ENCODE data around the gene OBSCN. TPM values are rescaled to one million over a fixed set of nuclear protein-coding genes. Genes with fewer than 3 reads are reported as not detected.

OBSCN gene
- total RNA-seq, 2 experiments from 2014 or later, result 80.8 to 82.2 TPM

DNA sequence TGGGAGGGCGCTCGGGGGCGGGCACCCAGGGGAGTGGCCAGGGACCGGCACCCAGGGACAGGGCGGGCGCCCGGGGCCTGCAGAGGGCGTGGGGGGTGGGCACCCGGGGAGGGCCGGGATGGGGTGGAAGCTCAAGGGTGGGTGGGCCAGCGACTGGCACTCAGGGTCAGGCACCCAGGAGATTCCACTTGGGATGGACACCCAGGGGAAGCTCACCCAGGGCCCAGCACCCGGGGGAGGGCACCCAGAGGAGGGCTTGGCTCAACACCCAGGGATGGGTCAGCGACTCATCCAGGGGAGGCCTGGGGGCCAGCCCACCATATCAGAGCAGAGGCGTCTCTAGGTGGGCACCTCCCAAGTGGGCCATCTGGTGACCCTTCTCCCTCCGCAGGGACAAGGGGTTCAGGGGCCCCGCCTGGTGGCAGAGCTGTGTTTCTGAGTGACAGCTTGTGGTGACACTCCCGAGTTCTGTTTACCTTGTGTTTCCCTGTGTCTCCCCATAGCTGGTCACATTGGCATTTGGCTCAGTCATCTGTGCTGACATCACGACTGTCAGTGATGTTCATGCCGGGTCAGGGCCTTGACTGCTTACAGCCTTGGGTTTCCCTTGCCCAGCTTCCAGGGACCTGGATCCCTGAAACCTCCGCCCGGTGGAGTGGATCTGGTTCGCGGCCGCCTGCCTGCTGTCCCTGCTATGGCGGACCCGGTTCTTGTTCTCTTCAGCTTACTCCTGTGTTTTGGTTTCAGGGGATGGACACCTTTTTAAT, 41.5 kb upstream of the OBSCN start:
- Histone ChIP-seq H3K4me1 (ENCODE audit: insufficient read depth, low read length) (peaks cover 43% of the 10 kb centered on the region), H3K27me3 (ENCODE audit: control insufficient read depth in 1 of 2, insufficient read depth in 2 of 2, low read length in 2 of 2) (no peaks in the 10 kb centered on the region), H3K4me3 (ENCODE audit: low read length) (peak overlapping the region; percentile 70), H3K9me3 (ENCODE audit: control insufficient read depth in 1 of 2, insufficient read depth in 1 of 2, low read length in 2 of 2) (no peaks in the 10 kb centered on the region), H3K27ac (ENCODE audit: low read depth in 1 of 2, low read length in 2 of 2) (peak overlapping the region; percentile 88 to 93), H3K36me3 (ENCODE audit: insufficient read depth, low read length) (peaks cover 8% of the 10 kb centered on the region)
- intact Hi-C loops (cut with DNase I, micrococcal nuclease), result loop anchor here (1.0 to 5.0 kb wide), 7 partner anchors 35 to 429 kb away; partner anchors contain the start of genes ARF1 (in 2 of the 2), JMJD4 (in 1 of the 2), MRPL55 (in 1 of the 2) and SNAP47 (in 1 of the 2)
- Mint-ChIP-seq H3K4me1 (ENCODE audit: low read depth) (peaks cover 49% of the 10 kb centered on the region), H3K27me3 (no peaks in the 10 kb centered on the region), H3K36me3 (ENCODE audit: low read depth) (peaks cover 28% of the 10 kb centered on the region), H3K27ac (peak overlapping the region; percentile 98), H3K4me3 (peak overlapping the region; percentile 95), H3K9me3 (no peaks in the 10 kb centered on the region)
- ATAC-seq (ENCODE audit: poor library complexity) (peak; percentile 62), DNase-seq (peak in 13 of 14 experiments; percentile 26 to 87 (median 61))
- ChIA-PET POLR2A (interaction anchor here (0.6 to 3.5 kb wide), 22 partner anchors 9 to 1176 kb away, joined by 3 to 56 read pairs (median 6); partner anchors contain the start of genes ARF1, CCSAP, GUK1 and RNF187), CTCF (interaction anchor here (0.6 to 4.9 kb wide), 20 partner anchors 11 to 569 kb away, joined by 3 to 47 read pairs (median 3); partner anchors contain the start of gene GUK1)
- TF ChIP-seq, protein P1, sequence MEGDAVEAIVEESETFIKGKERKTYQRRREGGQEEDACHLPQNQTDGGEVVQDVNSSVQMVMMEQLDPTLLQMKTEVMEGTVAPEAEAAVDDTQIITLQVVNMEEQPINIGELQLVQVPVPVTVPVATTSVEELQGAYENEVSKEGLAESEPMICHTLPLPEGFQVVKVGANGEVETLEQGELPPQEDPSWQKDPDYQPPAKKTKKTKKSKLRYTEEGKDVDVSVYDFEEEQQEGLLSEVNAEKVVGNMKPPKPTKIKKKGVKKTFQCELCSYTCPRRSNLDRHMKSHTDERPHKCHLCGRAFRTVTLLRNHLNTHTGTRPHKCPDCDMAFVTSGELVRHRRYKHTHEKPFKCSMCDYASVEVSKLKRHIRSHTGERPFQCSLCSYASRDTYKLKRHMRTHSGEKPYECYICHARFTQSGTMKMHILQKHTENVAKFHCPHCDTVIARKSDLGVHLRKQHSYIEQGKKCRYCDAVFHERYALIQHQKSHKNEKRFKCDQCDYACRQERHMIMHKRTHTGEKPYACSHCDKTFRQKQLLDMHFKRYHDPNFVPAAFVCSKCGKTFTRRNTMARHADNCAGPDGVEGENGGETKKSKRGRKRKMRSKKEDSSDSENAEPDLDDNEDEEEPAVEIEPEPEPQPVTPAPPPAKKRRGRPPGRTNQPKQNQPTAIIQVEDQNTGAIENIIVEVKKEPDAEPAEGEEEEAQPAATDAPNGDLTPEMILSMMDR (IDR thresholded peaks at IDR 0.05), result no peak

DNA sequence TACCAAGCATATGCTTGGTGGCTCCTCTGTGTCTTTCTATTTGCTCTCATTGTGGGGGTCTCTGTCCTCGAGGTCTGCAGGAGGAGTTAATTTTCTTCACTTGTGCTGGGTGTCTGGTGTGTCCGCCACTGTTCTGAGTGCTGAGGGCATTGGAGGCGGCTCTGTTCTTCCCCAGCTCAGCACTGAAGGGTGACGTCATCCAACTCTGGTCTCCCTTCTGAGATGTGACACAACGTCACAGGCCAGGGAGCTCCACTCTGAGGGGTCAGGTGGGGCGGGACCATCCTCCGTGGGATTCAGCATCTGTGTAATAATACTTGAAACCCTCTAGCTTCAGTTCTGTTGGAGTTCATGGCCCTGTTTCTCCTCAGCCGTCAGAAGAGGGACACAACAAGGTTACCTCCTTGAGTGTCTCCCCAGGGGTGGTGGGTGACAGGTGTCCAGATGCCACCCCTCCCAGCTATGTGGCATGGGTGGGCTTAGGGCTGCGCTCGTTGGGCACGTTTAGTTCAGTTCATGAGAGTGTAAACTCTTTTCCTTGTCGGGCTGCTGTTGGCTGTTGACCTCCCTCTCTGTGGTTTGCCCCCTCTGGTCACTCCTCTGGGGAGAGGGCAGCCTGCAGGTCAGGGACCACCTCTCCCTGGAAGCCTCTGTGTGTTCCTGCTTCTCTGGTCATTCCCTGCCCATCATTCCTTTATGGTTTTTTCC, 39.1 kb upstream of the OBSCN start:
- no peaks in the 10 kb centered on the region for H3K27me3 Mint-ChIP-seq
- H3K4me1 ChIP-seq (ENCODE audit: insufficient read depth, low read length), result peaks cover 27% of the 10 kb centered on the region
- peak overlapping the region; percentile 42 for H3K4me3 Mint-ChIP-seq
- TF ChIP-seq, protein P1 (IDR thresholded peaks at IDR 0.05), result no peak
- ChIA-PET POLR2A (interaction anchor here (0.8 to 0.9 kb wide), 2 partner anchors 67 to 317 kb away, joined by 3 read pairs; no protein-coding TSS in a partner anchor), CTCF (interaction anchor here (4.9 kb wide), 1 partner anchor 37 kb away, joined by 47 read pairs; no protein-coding TSS in a partner anchor)
- peaks cover 41% of the 10 kb centered on the region for H3K4me1 Mint-ChIP-seq (ENCODE audit: low read depth)
- peak overlapping the region; percentile 98 for H3K27ac Mint-ChIP-seq
- no peak for ATAC-seq (ENCODE audit: poor library complexity)
- H3K36me3 ChIP-seq (ENCODE audit: insufficient read depth, low read length), result peaks cover 9% of the 10 kb centered on the region
- H3K9me3 ChIP-seq (ENCODE audit: control insufficient read depth in 1 of 2, insufficient read depth in 1 of 2, low read length in 2 of 2), result peaks cover 0 to 1% of the 10 kb centered on the region in 2 experiments
- no peak overlapping the region for H3K27ac ChIP-seq (ENCODE audit: low read depth in 1 of 2, low read length in 2 of 2)
- peaks cover 28% of the 10 kb centered on the region for H3K36me3 Mint-ChIP-seq (ENCODE audit: low read depth)
- H3K27me3 ChIP-seq (ENCODE audit: control insufficient read depth in 1 of 2, insufficient read depth in 2 of 2, low read length in 2 of 2), result no peaks in the 10 kb centered on the region
- DNase-seq, result no peak
- H3K9me3 Mint-ChIP-seq, result no peaks in the 10 kb centered on the region
- intact Hi-C loops (cut with DNase I, micrococcal nuclease), result loop anchor here (5.0 kb wide), 4 partner anchors 86 to 431 kb away; partner anchors contain the start of genes ARF1 (in 2 of the 2), JMJD4 (in 1 of the 2), SNAP47 (in 1 of the 2) and TRIM11 (in 1 of the 2)
- no peak overlapping the region for H3K4me3 ChIP-seq (ENCODE audit: low read length)

DNA sequence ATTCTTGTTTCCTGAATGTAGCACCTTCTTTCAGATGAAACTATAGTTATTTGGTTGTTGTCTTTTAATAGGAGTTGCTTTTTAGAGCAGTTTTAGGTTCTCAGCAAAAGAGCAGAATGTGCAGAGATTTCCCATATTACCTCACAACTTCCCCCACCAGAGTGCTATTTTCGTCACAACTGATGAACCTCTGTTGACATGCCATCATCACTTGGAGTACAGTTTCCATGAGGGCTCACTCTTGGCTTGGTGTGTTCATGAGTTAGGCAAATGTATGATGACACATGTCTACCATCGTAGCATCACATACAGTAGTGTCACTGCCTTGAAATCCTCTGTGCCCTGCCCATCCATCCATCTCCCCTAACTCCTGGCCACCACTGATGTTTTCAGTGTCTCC, 38.5 kb upstream of the OBSCN start:
- Histone ChIP-seq H3K4me3 (ENCODE audit: low read length) (no peak overlapping the region), H3K4me1 (ENCODE audit: insufficient read depth, low read length) (peaks cover 27% of the 10 kb centered on the region), H3K36me3 (ENCODE audit: insufficient read depth, low read length) (peaks cover 10% of the 10 kb centered on the region), H3K27me3 (ENCODE audit: control insufficient read depth in 1 of 2, insufficient read depth in 2 of 2, low read length in 2 of 2) (no peaks in the 10 kb centered on the region), H3K27ac (ENCODE audit: low read depth in 1 of 2, low read length in 2 of 2) (no peak overlapping the region), H3K9me3 (ENCODE audit: control insufficient read depth in 1 of 2, insufficient read depth in 1 of 2, low read length in 2 of 2) (peaks cover 0 to 5% of the 10 kb centered on the region in 2 experiments)
- Mint-ChIP-seq H3K27me3 (no peaks in the 10 kb centered on the region), H3K4me3 (no peak overlapping the region), H3K36me3 (ENCODE audit: low read depth) (peaks cover 28% of the 10 kb centered on the region), H3K4me1 (ENCODE audit: low read depth) (peaks cover 35% of the 10 kb centered on the region), H3K9me3 (no peaks in the 10 kb centered on the region), H3K27ac (peak overlapping the region; percentile 98)
- intact Hi-C loops (cut with DNase I, micrococcal nuclease), result loop anchor here (5.0 kb wide), 4 partner anchors 87 to 432 kb away; partner anchors contain the start of genes ARF1 (in 2 of the 2), JMJD4 (in 1 of the 2), SNAP47 (in 1 of the 2) and TRIM11 (in 1 of the 2)
- ChIA-PET CTCF (no interaction called here), POLR2A (no interaction called here)
- TF ChIP-seq, protein P1 (IDR thresholded peaks at IDR 0.05), result no peak
- no peak for ATAC-seq (ENCODE audit: poor library complexity)
- no peak for DNase-seq
